Measurements from ENCODE around the gene TNFRSF11A.

Gene TNFRSF11A

GRCh38 chr18:62434798-62435197 is 109.7 kb downstream of the TNFRSF11A start:
- no peak for TF ChIP-seq RAD21 (IDR thresholded peaks at IDR 0.05; ENCODE audit: low read depth)
- no peak for TF ChIP-seq ZBTB7A (IDR thresholded peaks at IDR 0.05; ENCODE audit: low read depth)
- TF ChIP-seq EGR1 (IDR thresholded peaks at IDR 0.05) = no peak
- TF ChIP-seq CEBPB (IDR thresholded peaks at IDR 0.05) = no peak
- no peak for TF ChIP-seq USF1 (IDR thresholded peaks at IDR 0.05)
- TF ChIP-seq CREB1 (IDR thresholded peaks at IDR 0.05; ENCODE audit: low read depth) = no peak
- TF ChIP-seq NFIC (IDR thresholded peaks at IDR 0.05) = no peak
- no peak for TF ChIP-seq YY1 (IDR thresholded peaks at IDR 0.05; ENCODE audit: low read depth)
- TF ChIP-seq TAF1 (IDR thresholded peaks at IDR 0.05; ENCODE audit: low read depth) = no peak
- TF ChIP-seq MAX (IDR thresholded peaks at IDR 0.05) = no peak
- TF ChIP-seq TCF12 (IDR thresholded peaks at IDR 0.05; ENCODE audit: low read depth) = no peak

- TF ChIP-seq ZBTB7A (IDR thresholded peaks at IDR 0.05; ENCODE audit: low read depth) = no peak
- TF ChIP-seq EGR1 (IDR thresholded peaks at IDR 0.05) = no peak
- TF ChIP-seq TAF1 (IDR thresholded peaks at IDR 0.05; ENCODE audit: low read depth) = no peak
- no peak for TF ChIP-seq USF1 (IDR thresholded peaks at IDR 0.05)
- TF ChIP-seq YY1 (IDR thresholded peaks at IDR 0.05; ENCODE audit: low read depth) = no peak
- TF ChIP-seq REST (IDR thresholded peaks at IDR 0.05; ENCODE audit: low read depth) = no peak
- no peak for TF ChIP-seq CEBPB (IDR thresholded peaks at IDR 0.05)
- no peak for TF ChIP-seq CREB1 (IDR thresholded peaks at IDR 0.05; ENCODE audit: low read depth)
- TF ChIP-seq TEAD4 (IDR thresholded peaks at IDR 0.05) = no peak
- no peak for TF ChIP-seq RAD21 (IDR thresholded peaks at IDR 0.05; ENCODE audit: low read depth)
- no peak for TF ChIP-seq NFIC (IDR thresholded peaks at IDR 0.05)
These were observed 110.4 kb downstream of the TNFRSF11A start for GRCh38 chr18:62435435-62436031.

- no peak for TF ChIP-seq MAX (IDR thresholded peaks at IDR 0.05)
- TF ChIP-seq YY1 (IDR thresholded peaks at IDR 0.05; ENCODE audit: low read depth) = no peak
- TF ChIP-seq TAF1 (IDR thresholded peaks at IDR 0.05; ENCODE audit: low read depth) = no peak
- no peak for TF ChIP-seq REST (IDR thresholded peaks at IDR 0.05; ENCODE audit: low read depth)
- TF ChIP-seq EP300 (IDR thresholded peaks at IDR 0.05; ENCODE audit: borderline replicate concordance) = no peak
- no peak for TF ChIP-seq EGR1 (IDR thresholded peaks at IDR 0.05)
- no peak for TF ChIP-seq CREB1 (IDR thresholded peaks at IDR 0.05; ENCODE audit: low read depth)
- TF ChIP-seq TEAD4 (IDR thresholded peaks at IDR 0.05) = no peak
- TF ChIP-seq USF1 (IDR thresholded peaks at IDR 0.05) = no peak
- no peak for TF ChIP-seq FOXM1 (IDR thresholded peaks at IDR 0.05; ENCODE audit: borderline replicate concordance, low read depth)
- no peak for TF ChIP-seq CEBPB (IDR thresholded peaks at IDR 0.05)
- no peak for TF ChIP-seq NFIC (IDR thresholded peaks at IDR 0.05)
These were observed 111.6 kb downstream of the TNFRSF11A start for GRCh38 chr18:62436636-62437234.

- TF ChIP-seq FOXM1 (IDR thresholded peaks at IDR 0.05; ENCODE audit: borderline replicate concordance, low read depth) (no peak), MAX (IDR thresholded peaks at IDR 0.05) (no peak), CREB1 (IDR thresholded peaks at IDR 0.05; ENCODE audit: low read depth) (no peak), TCF12 (IDR thresholded peaks at IDR 0.05; ENCODE audit: low read depth) (no peak), TAF1 (IDR thresholded peaks at IDR 0.05; ENCODE audit: low read depth) (no peak), REST (IDR thresholded peaks at IDR 0.05; ENCODE audit: low read depth) (no peak), RAD21 (IDR thresholded peaks at IDR 0.05; ENCODE audit: low read depth) (no peak), EP300 (IDR thresholded peaks at IDR 0.05; ENCODE audit: borderline replicate concordance) (no peak), USF1 (IDR thresholded peaks at IDR 0.05) (no peak)
These were observed 112.3 kb downstream of the TNFRSF11A start for GRCh38 chr18:62437235-62438017.

Measured in Ishikawa (cell line).